ENCODE results near the gene MYADM.

MYADM gene

GRCh38 chr19:53853707-53854106 is 14.0 kb upstream of the MYADM start:
- ChIA-PET POLR2A (no interaction called here), CTCF (interaction anchor here (0.6 to 1.8 kb wide), 5 partner anchors 11 to 176 kb away, joined by 3 to 6 read pairs (median 5); partner anchors contain the start of gene PRKCG)
- TF ChIP-seq LEF1 (IDR thresholded peaks at IDR 0.05; ENCODE audit: borderline replicate concordance), result no peak
- no peak for TF ChIP-seq CTBP1 (IDR thresholded peaks at IDR 0.05; ENCODE audit: borderline replicate concordance)
- DNase-seq (ENCODE audit: extremely low spot score), result no peak

GRCh38 chr19:53864308-53864836 is 3.3 kb upstream of the MYADM start:
- no peak for DNase-seq (ENCODE audit: extremely low spot score)
- POLR2A ChIA-PET, result no interaction called here
- no peak for TF ChIP-seq ZNF384 (IDR thresholded peaks at IDR 0.05)
- TF ChIP-seq ARNT (IDR thresholded peaks at IDR 0.05), result no peak
- no peak for TF ChIP-seq LEF1 (IDR thresholded peaks at IDR 0.05; ENCODE audit: borderline replicate concordance)
- TF ChIP-seq FOXM1 (IDR thresholded peaks at IDR 0.05; ENCODE audit: borderline replicate concordance), result no peak
- no peak for TF ChIP-seq PKNOX1 (IDR thresholded peaks at IDR 0.05)
- CTCF ChIA-PET, result interaction anchor here (1.6 kb wide), 1 partner anchor 11 kb away, joined by 5 read pairs; no protein-coding TSS in a partner anchor

DNA sequence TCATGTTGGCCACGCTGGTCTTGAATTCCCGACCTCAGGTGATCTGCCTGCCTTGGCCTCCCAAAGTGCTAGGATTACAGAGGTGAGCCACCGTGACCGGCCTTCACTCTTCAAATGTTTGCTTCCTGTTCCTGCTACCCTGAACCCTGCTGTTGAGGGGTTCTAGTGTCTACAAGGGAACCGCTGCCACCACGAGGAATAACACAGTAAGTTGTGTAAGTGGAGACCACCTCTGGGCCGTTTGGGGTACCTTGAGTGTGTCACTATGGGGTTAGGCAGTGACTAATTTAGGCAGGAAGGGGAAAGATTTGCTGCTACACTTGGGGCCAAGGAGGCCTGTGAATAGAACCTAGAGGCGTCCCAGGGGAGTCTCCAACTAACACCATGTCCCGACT is 2.2 kb upstream of the MYADM start:
- CTCF ChIA-PET, result interaction anchor here (1.0 to 1.7 kb wide), 3 partner anchors 12 to 164 kb away, joined by 4 to 5 read pairs (median 5); no protein-coding TSS in a partner anchor
- DNase-seq (ENCODE audit: extremely low spot score), result no peak
- TF ChIP-seq BHLHE40 (IDR thresholded peaks at IDR 0.05; ENCODE audit: borderline replicate concordance), result no peak
- no peak for TF ChIP-seq SP1 (IDR thresholded peaks at IDR 0.05)
- no peak for TF ChIP-seq FOXM1 (IDR thresholded peaks at IDR 0.05; ENCODE audit: borderline replicate concordance)
- TF ChIP-seq ARNT (IDR thresholded peaks at IDR 0.05), result no peak
- no peak for TF ChIP-seq FOXA1 (IDR thresholded peaks at IDR 0.05)
- TF ChIP-seq TARDBP (IDR thresholded peaks at IDR 0.05), result no peak
- no peak for TF ChIP-seq PKNOX1 (IDR thresholded peaks at IDR 0.05)
- POLR2A ChIA-PET, result interaction anchor here (1.2 kb wide), 1 partner anchor 14 kb away, joined by 9 read pairs; no protein-coding TSS in a partner anchor

- ChIA-PET POLR2A (interaction anchor here (1.2 to 1.3 kb wide), 2 partner anchors 13 to 112 kb away, joined by 4 to 9 read pairs; no protein-coding TSS in a partner anchor), CTCF (interaction anchor here (1.0 to 1.7 kb wide), 2 partner anchors 158 to 164 kb away, joined by 4 to 5 read pairs; no protein-coding TSS in a partner anchor)
- DNase-seq (ENCODE audit: extremely low spot score), result no peak
- TF ChIP-seq L3MBTL2 (conservative IDR thresholded peaks at IDR 0.05) (no peak), LEF1 (IDR thresholded peaks at IDR 0.05; ENCODE audit: borderline replicate concordance) (no peak), SP1 (IDR thresholded peaks at IDR 0.05) (no peak), SUZ12 (IDR thresholded peaks at IDR 0.05) (no peak), PKNOX1 (IDR thresholded peaks at IDR 0.05) (no peak), FOXK2 (IDR thresholded peaks at IDR 0.05) (no peak), NFRKB (IDR thresholded peaks at IDR 0.05) (no peak), HDGF (IDR thresholded peaks at IDR 0.05; ENCODE audit: borderline replicate concordance) (no peak), CTBP1 (IDR thresholded peaks at IDR 0.05; ENCODE audit: borderline replicate concordance) (no peak), TARDBP (IDR thresholded peaks at IDR 0.05) (no peak), ARNT (IDR thresholded peaks at IDR 0.05) (no peak), FOXM1 (IDR thresholded peaks at IDR 0.05; ENCODE audit: borderline replicate concordance) (no peak), FOXA1 (IDR thresholded peaks at IDR 0.05) (no peak), BHLHE40 (IDR thresholded peaks at IDR 0.05; ENCODE audit: borderline replicate concordance) (no peak), ZNF384 (IDR thresholded peaks at IDR 0.05) (no peak), ELF4 (IDR thresholded peaks at IDR 0.05) (no peak)
These were observed 1.5 kb upstream of the MYADM start for GRCh38 chr19:53865918-53866864.

GRCh38 chr19:53866865-53867224 is 838 bp upstream of the MYADM start:
- POLR2A ChIA-PET, result interaction anchor here (0.9 to 2.6 kb wide), 3 partner anchors 8 to 112 kb away, joined by 3 to 39 read pairs (median 4); no protein-coding TSS in a partner anchor
- no peak for DNase-seq (ENCODE audit: extremely low spot score)
- TF ChIP-seq FOXM1 (IDR thresholded peaks at IDR 0.05; ENCODE audit: borderline replicate concordance) (no peak), FOXA1 (IDR thresholded peaks at IDR 0.05) (no peak), BHLHE40 (IDR thresholded peaks at IDR 0.05; ENCODE audit: borderline replicate concordance) (no peak), NFRKB (IDR thresholded peaks at IDR 0.05) (no peak), HDGF (IDR thresholded peaks at IDR 0.05; ENCODE audit: borderline replicate concordance) (no peak), SP1 (IDR thresholded peaks at IDR 0.05) (no peak), FOXK2 (IDR thresholded peaks at IDR 0.05) (no peak), TARDBP (IDR thresholded peaks at IDR 0.05) (no peak), L3MBTL2 (conservative IDR thresholded peaks at IDR 0.05) (no peak), LEF1 (IDR thresholded peaks at IDR 0.05; ENCODE audit: borderline replicate concordance) (no peak), ARNT (IDR thresholded peaks at IDR 0.05) (no peak), CTBP1 (IDR thresholded peaks at IDR 0.05; ENCODE audit: borderline replicate concordance) (no peak), PKNOX1 (IDR thresholded peaks at IDR 0.05) (no peak), ZNF384 (IDR thresholded peaks at IDR 0.05) (no peak), ELF4 (IDR thresholded peaks at IDR 0.05) (no peak)
- CTCF ChIA-PET, result interaction anchor here (0.8 to 1.7 kb wide), 3 partner anchors 157 to 164 kb away, joined by 3 to 5 read pairs (median 4); no protein-coding TSS in a partner anchor

All from HEK293T (cell line).